BJ (cell line): ENCODE measurements around the gene BARD1. TPM values are rescaled to one million over a fixed set of nuclear protein-coding genes. Genes with fewer than 3 reads are reported as not detected.
"Not testable (repeated sequence)": the region's sequence is repeated elsewhere in the genome, so short reads cannot be mapped to it uniquely, and the experiment has no call there.

Experiments used
- CTCF ChIA-PET: fragments of 350-600 bp; formaldehyde crosslinking; extraction: SDS; loops from one replicate; lab custom pipeline; 2021; ENCODE audit warnings: antibody characterized with exemption, inconsistent platforms; lab: Yijun Ruan, JAX
- POLR2A ChIA-PET: fragments of 300-600 bp; sonication (Branson Sonifier 250); formaldehyde crosslinking; extraction: SDS; loops from one replicate; lab custom pipeline; 2021; ENCODE audit warnings: antibody characterized with exemption; lab: Charles Lee
- DNase-seq: peaks from one replicate; pipeline ENCODE4 v3.0.0-alpha.2; 2011; ENCODE audit warnings: low read depth
- H3K27me3 ChIP-seq: 2 replicates; pipeline ENCODE4 v1.6.0; 2011; ENCODE audit warnings: low read length; ENCODE audit not compliant: control insufficient read depth, insufficient read depth
- H3K36me3 ChIP-seq: 2 replicates; pipeline ENCODE4 v1.5.1; 2011; ENCODE audit warnings: low read length; ENCODE audit not compliant: control insufficient read depth, insufficient read depth
- H3K4me3 ChIP-seq: 2 replicates; pipeline ENCODE4 v1.5.1; 2011; ENCODE audit warnings: low read depth, mild to moderate bottlenecking, control low read depth, low read length
- polyA plus RNA-seq: library from polyadenylated mRNA; depleted of rRNA; stranded (reverse); fragments of >200 nt; gene quantifications from 2 replicates; pipeline ENCODE4 v1.2.3, GENCODE V29; 2011
- TF ChIP-seq, protein P1 (sequence below): IDR thresholded peaks from 2 replicates; pipeline ENCODE4 v1.5.1; 2011; ENCODE audit warnings: low read depth, mild to moderate bottlenecking, control low read depth, inconsistent platforms, low read length, moderate library complexity; ENCODE audit not compliant: insufficient read depth

BARD1 gene
- polyA plus RNA-seq, 1 experiment: 6.6 TPM

DNA sequence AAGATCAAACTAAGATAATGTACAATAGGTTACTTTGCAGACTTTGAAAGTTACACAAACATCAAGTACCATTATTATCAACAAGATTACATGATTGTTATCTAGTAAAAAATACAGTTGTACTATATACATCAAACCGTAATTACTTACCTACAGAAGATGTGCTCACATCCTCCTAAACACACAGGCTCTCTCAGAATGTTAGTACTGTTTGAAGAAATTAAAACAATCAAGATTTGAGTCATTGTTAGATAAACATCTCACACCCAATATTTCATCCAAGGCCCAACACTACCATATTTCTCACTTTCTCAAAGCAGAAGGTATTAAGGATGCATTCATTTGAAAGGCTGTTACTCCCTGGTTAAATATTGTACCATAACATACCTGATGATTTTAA is 12.6 kb downstream of the BARD1 start:
- Histone ChIP-seq H3K36me3 (no peaks in the 10 kb centered on the region; the same call in 1 of the 2 replicates), H3K4me3 (no peak overlapping the region), H3K27me3 (no peaks in the 10 kb centered on the region)
- ChIA-PET CTCF (no interaction called here), POLR2A (no interaction called here)
- TF ChIP-seq, protein P1, sequence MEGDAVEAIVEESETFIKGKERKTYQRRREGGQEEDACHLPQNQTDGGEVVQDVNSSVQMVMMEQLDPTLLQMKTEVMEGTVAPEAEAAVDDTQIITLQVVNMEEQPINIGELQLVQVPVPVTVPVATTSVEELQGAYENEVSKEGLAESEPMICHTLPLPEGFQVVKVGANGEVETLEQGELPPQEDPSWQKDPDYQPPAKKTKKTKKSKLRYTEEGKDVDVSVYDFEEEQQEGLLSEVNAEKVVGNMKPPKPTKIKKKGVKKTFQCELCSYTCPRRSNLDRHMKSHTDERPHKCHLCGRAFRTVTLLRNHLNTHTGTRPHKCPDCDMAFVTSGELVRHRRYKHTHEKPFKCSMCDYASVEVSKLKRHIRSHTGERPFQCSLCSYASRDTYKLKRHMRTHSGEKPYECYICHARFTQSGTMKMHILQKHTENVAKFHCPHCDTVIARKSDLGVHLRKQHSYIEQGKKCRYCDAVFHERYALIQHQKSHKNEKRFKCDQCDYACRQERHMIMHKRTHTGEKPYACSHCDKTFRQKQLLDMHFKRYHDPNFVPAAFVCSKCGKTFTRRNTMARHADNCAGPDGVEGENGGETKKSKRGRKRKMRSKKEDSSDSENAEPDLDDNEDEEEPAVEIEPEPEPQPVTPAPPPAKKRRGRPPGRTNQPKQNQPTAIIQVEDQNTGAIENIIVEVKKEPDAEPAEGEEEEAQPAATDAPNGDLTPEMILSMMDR: no peak
- DNase-seq: no peak

DNA sequence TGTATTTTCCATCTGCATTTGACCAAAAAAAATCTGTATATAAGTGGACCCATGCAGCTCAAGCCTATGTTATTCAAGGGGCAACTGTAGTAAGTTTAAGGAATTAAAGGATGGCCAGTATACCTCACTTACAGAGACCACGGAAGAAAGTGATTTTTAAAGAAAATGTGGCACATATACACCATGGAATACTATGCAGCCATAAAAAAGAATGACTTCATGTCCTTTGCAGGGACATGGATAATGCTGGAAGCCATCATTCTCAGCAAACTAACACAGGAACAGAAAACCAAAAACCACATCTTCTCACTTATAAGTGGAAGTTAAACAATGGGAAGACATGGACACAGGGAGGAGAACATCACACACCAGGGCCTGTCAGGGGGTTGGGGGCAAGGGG is 26.3 kb downstream of the BARD1 start:
- POLR2A ChIA-PET, H3K27me3 ChIP-seq, H3K36me3 ChIP-seq, CTCF ChIA-PET, H3K4me3 ChIP-seq, DNase-seq: not testable (repeated sequence)

DNA sequence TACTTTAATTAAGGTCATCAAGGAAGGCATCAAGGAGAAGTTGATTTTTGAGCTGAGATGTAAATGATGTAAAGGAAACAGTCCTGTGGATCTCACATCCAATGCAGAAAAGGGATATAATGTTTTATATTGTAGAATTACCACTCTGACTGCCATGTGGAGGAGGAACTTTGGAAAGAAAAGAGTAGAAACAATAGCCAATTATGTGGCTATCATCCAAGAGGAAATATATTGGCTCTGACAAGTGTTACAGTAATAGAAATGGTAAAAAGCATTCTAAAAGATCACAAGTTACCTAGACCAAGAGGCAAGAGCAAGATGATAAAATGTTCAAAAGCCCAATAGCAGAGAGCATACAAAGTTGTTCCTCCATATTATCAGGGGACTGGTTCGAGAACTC is 26.8 kb downstream of the BARD1 start:
- no peak for DNase-seq
- Histone ChIP-seq H3K4me3 (no peak overlapping the region), H3K27me3 (no peaks in the 10 kb centered on the region), H3K36me3 (no peaks in the 10 kb centered on the region)
- TF ChIP-seq, protein P1: no peak
- POLR2A ChIA-PET: no interaction called here
- CTCF ChIA-PET: no interaction called here

DNA sequence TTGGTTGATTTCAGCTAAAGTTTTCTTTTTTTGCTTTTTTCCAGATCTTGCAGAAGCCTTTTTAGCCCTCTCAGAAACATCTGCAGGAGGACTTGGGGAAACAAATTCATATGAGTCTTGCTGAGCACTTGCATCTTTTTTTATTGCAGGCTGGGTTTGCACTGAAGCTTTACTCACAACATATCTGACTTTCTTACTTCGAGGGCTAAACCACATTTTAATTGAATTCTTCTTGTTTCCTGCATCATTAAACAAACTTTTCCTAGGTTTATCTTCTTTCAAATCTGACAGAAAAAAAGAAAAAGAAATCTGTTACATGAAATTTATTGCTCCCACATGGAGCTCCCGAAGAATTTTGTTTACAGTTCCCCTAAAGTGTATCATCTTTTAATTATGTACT is 28.3 kb downstream of the BARD1 start:
- no peaks in the 10 kb centered on the region for H3K36me3 ChIP-seq
- peak; percentile 53 for DNase-seq
- no peaks in the 10 kb centered on the region for H3K27me3 ChIP-seq
- no peak overlapping the region for H3K4me3 ChIP-seq
- POLR2A ChIA-PET: no interaction called here
- CTCF ChIA-PET: interaction anchor here (1.0 kb wide), 1 partner anchor 53 kb away, joined by 4 read pairs; no protein-coding TSS in a partner anchor
- TF ChIP-seq, protein P1: no peak

DNA sequence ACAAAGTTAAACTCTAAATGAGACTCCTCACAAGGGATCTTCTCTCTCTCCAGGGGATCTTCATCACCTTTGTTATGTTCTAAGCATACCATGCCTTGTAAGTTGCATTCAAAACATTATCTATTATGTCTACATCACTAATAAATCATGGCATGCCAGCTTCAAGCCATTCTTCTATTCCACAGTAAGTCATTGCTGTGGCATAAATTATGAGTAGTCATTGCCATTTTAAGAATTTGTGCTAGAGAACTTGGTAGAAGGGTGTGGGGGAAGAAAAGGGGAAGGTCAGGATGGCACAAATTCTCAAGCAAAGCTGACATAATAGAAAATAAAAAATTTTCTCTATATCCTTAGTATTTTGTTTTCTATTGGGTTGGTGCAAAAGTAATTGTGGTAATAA is 33.5 kb downstream of the BARD1 start:
- ChIA-PET POLR2A (interaction anchor here (0.7 kb wide), 1 partner anchor 1345 kb away, joined by 6 read pairs; no protein-coding TSS in a partner anchor), CTCF (interaction anchor here (1.0 kb wide), 1 partner anchor 30 kb away, joined by 4 read pairs; no protein-coding TSS in a partner anchor)
- no peak for DNase-seq
- Histone ChIP-seq H3K4me3 (no peak overlapping the region), H3K36me3 (no peaks in the 10 kb centered on the region), H3K27me3 (no peaks in the 10 kb centered on the region)
- TF ChIP-seq, protein P1: no peak

DNA sequence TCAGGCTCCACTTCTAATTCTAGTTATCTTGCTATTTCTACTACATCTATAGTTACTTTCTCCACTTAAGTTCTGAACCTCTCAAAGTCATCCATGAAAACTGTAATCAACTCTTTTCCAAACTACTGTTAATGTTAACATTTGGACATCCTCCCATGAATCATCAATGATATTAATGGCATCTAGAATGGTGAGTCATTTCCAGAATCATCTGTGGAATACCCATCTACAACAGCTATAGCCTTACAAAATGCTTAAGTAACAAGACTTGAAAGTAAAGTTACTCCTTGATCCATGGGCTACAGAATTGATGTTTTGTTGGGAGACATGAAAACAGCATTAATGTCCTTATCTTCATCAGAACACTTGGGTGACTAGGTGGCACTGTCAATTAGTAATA is 35.4 kb downstream of the BARD1 start:
- TF ChIP-seq, protein P1: no peak
- Histone ChIP-seq H3K36me3 (no peaks in the 10 kb centered on the region), H3K27me3 (no peaks in the 10 kb centered on the region), H3K4me3 (no peak overlapping the region)
- CTCF ChIA-PET: no interaction called here
- DNase-seq: no peak
- POLR2A ChIA-PET: no interaction called here
